ENCODE data around the gene TRIM45.

Gene TRIM45

DNA sequence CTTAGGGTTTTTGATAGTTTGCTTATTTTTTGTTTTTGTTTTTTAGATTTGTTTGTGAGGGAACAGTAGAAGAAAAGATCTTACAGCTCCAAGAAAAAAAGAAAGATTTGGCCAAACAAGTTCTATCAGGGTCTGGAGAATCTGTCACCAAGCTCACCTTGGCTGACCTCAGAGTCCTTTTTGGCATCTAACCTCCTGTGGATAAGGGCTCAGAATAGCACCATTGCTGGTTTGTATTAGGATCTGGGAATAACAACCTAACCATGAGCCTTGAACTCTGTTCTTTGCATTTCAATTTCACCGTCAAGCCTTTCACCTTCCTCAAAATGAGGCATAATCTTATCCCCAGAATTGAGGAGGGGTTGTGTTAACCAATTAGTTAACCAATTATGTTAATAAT, 20.2 kb downstream of the TRIM45 start:
- Mint-ChIP-seq H3K9me3 (no peaks in the 10 kb centered on the region), H3K4me3 (no peak overlapping the region), H3K4me1 (ENCODE audit: low read depth) (peaks cover 1% of the 10 kb centered on the region), H3K36me3 (ENCODE audit: low read depth) (peaks cover 52% of the 10 kb centered on the region), H3K27ac (no peak overlapping the region), H3K27me3 (ENCODE audit: low read depth) (no peaks in the 10 kb centered on the region)

DNA sequence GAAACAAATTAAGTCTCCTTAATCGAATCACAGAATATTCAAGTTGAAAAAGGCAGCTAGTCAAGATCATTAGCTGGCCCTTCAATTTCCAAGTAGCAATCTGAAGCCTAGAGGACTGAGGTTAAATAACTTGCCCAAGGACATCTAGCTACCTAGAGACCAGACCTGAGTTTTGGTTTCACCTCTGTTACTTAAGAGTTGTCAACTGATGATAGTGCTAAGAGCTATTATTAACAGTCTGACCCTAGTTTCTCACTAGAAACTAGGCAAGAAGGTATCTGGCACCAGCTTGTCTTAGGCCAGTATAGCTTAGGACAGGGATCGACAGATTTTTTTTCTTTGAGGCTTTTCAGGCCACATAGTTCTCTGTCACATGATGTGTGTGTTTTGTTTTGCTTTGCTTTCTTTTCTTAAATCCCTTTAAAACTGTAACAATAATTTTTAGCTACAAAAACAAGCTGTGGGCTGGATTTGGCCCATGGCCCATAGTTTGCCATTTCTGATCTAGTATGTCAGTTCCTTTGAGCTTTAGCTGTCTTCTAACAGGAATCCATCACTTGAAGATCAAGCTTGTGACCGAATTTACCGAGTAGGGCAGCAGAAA, 23.2 kb downstream of the TRIM45 start:
- Mint-ChIP-seq H3K36me3 (ENCODE audit: low read depth) (peaks cover 59% of the 10 kb centered on the region), H3K4me1 (ENCODE audit: low read depth) (peaks cover 11% of the 10 kb centered on the region), H3K4me3 (no peak overlapping the region), H3K9me3 (no peaks in the 10 kb centered on the region), H3K27ac (no peak overlapping the region), H3K27me3 (ENCODE audit: low read depth) (no peaks in the 10 kb centered on the region)

DNA sequence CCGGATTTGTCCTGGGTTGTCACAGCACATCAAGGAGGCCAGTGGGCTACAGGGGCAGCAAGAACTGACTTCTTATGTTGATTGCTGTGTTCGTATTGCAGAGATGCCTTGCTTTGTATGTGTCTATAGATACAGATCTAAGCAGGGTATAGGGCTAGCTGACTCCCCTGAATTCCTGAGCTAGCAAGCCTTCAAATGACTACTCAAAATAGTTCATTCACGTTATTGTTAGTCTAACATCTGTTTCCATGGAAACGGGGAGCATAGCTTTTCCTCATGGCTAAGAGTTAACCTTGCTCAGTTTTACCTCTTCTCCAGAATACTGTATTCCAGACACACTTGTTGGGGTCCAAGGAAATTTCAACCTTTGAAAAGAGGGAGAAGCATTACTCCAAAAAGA, 24.1 kb downstream of the TRIM45 start:
- peaks cover 16% of the 10 kb centered on the region for H3K4me1 Mint-ChIP-seq (ENCODE audit: low read depth)
- no peaks in the 10 kb centered on the region for H3K27me3 Mint-ChIP-seq (ENCODE audit: low read depth)
- no peak overlapping the region for H3K4me3 Mint-ChIP-seq
- no peaks in the 10 kb centered on the region for H3K9me3 Mint-ChIP-seq
- no peak overlapping the region for H3K27ac Mint-ChIP-seq
- H3K36me3 Mint-ChIP-seq (ENCODE audit: low read depth): peaks cover 58% of the 10 kb centered on the region

GRCh38 chr1:117096951-117097408, 24.6 kb downstream of the TRIM45 start:
- peaks cover 57% of the 10 kb centered on the region for H3K36me3 Mint-ChIP-seq (ENCODE audit: low read depth)
- H3K9me3 Mint-ChIP-seq: no peaks in the 10 kb centered on the region
- no peaks in the 10 kb centered on the region for H3K27me3 Mint-ChIP-seq (ENCODE audit: low read depth)
- peaks cover 15% of the 10 kb centered on the region for H3K4me1 Mint-ChIP-seq (ENCODE audit: low read depth)
- H3K27ac Mint-ChIP-seq: no peak overlapping the region
- no peak overlapping the region for H3K4me3 Mint-ChIP-seq

DNA sequence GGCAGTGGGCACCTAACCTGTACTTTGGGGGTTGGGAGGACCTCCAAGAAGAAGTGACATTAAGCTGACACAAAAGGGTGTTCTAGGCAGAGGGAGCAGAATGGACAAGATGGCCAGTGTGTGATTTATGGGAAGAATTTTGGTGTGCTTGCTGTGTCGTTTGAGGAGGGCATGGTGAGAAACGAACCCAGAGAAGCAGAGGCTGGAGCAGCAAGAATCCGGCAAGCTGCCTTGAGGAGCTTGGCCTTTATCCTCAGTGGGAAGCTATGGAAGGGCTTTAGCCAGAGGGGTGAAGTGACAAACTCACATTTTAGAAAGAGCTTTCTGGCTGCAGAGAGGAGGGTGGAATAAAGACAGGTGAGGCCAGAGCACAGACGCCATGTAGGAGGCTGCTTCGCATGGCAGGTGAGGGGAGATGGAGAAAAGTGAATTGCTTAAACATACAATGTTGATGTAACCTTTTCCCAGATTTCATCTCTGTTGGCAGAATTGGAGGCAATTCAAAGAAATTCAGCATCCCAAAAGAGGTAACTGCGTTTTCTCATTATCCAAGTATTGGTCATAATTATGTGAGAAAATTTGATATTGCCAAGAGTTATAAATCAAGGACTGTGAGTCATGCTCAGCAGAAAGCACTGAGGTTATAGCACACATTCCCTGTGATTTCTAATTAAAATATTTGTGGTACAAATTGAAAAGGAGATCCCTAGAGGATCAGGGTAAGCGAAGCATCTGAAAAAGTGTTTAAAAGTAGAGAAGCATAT, 26.5 kb downstream of the TRIM45 start:
- H3K27ac Mint-ChIP-seq: no peak overlapping the region
- H3K4me3 Mint-ChIP-seq: no peak overlapping the region
- H3K36me3 Mint-ChIP-seq (ENCODE audit: low read depth): peaks cover 60% of the 10 kb centered on the region
- H3K27me3 Mint-ChIP-seq (ENCODE audit: low read depth): no peaks in the 10 kb centered on the region
- no peaks in the 10 kb centered on the region for H3K9me3 Mint-ChIP-seq
- peaks cover 15% of the 10 kb centered on the region for H3K4me1 Mint-ChIP-seq (ENCODE audit: low read depth)

DNA sequence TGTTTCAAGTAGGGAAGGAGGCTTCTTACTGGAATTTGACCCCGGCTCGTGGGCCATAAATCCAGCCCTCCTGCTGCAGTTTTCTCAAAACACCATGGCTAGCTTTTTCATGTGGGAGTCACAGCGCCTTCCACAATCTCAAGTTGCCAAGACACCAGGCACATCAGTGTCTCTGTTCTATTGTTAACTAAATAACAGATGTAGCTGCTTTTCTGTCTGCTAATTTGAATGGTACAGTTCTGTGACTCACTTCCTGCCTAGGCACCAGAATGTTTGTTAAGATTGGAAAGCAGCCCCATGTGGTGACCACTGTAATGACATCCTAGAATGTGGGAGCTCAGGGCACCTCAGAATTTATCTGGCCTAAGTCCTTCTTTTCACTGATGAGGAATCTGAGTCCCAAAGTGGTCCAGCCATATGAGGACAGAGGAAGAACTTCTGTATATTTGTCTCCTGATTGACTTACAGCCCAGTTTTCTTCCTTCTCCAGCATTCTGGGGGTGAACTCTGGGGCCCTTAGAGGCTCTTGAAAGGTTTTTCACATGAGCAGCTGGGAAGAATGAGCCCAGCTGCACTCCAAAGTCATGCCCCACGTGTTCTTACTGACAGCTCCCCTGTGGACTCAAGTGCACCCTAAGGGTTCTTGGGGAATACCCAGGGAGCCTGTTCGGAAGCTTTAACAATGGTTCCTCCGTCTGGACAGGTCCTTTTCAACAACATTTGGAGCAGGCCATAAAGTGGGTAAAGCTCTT, 27.5 kb downstream of the TRIM45 start:
- Mint-ChIP-seq H3K4me3 (no peak overlapping the region), H3K27ac (peak overlapping the region; percentile 58), H3K9me3 (no peaks in the 10 kb centered on the region), H3K27me3 (ENCODE audit: low read depth) (no peaks in the 10 kb centered on the region), H3K4me1 (ENCODE audit: low read depth) (peaks cover 15% of the 10 kb centered on the region), H3K36me3 (ENCODE audit: low read depth) (peaks cover 57% of the 10 kb centered on the region)

GRCh38 chr1:117093091-117093534, 28.4 kb downstream of the TRIM45 start:
- H3K27ac Mint-ChIP-seq: peak overlapping the region; percentile 11
- no peaks in the 10 kb centered on the region for H3K9me3 Mint-ChIP-seq
- no peak overlapping the region for H3K4me3 Mint-ChIP-seq
- no peaks in the 10 kb centered on the region for H3K27me3 Mint-ChIP-seq (ENCODE audit: low read depth)
- H3K4me1 Mint-ChIP-seq (ENCODE audit: low read depth): peaks cover 15% of the 10 kb centered on the region
- H3K36me3 Mint-ChIP-seq (ENCODE audit: low read depth): peaks cover 58% of the 10 kb centered on the region

DNA sequence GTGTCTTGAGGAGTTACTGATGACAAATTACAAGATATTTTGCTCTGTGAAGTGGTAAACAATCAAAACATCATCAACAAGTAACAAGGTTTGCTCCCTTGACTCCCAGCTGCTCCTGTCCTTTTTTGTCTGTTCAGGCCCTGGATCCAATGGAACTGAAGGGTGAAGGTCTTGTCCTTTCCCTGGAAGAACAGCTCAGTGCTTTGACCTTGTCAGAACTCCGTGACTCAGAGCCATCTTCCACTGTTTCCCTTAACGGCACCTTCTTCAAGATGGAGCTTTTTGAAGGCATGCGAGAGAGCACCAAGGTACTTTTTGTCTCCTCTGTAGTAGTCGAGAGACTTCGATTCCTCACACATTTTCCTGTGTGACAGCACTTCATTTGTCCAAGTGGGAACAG, 29.0 kb downstream of the TRIM45 start:
- Mint-ChIP-seq H3K9me3 (no peaks in the 10 kb centered on the region), H3K4me1 (ENCODE audit: low read depth) (peaks cover 15% of the 10 kb centered on the region), H3K27me3 (ENCODE audit: low read depth) (no peaks in the 10 kb centered on the region), H3K27ac (peak overlapping the region; percentile 11), H3K36me3 (ENCODE audit: low read depth) (peaks cover 56% of the 10 kb centered on the region), H3K4me3 (no peak overlapping the region)

DNA sequence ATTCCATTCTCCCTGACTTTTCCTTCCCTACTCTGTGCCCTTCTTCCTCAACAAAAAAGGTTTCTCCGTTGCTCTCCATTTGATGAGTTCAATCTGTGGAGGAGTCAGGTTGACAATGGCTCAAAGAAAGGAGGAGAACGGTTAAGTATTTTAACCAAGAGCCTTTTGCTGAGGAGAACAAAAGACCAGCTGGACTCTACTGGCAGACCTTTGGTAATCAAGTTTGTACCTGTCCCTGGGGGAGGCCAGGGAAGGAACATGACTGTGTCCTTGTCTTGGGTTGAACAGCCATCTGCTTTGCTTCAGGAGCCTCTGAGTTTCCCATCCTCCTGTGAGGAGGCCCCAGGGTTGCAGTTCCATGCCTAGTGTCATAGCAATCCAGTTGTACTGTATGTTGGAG, 31.6 kb downstream of the TRIM45 start:
- Mint-ChIP-seq H3K36me3 (ENCODE audit: low read depth) (peaks cover 51% of the 10 kb centered on the region), H3K27ac (no peak overlapping the region), H3K9me3 (no peaks in the 10 kb centered on the region), H3K27me3 (ENCODE audit: low read depth) (no peaks in the 10 kb centered on the region), H3K4me3 (no peak overlapping the region), H3K4me1 (ENCODE audit: low read depth) (peaks cover 15% of the 10 kb centered on the region)

- no peaks in the 10 kb centered on the region for H3K9me3 Mint-ChIP-seq
- peaks cover 53% of the 10 kb centered on the region for H3K36me3 Mint-ChIP-seq (ENCODE audit: low read depth)
- no peak overlapping the region for H3K27ac Mint-ChIP-seq
- peaks cover 1% of the 10 kb centered on the region for H3K4me1 Mint-ChIP-seq (ENCODE audit: low read depth)
- H3K27me3 Mint-ChIP-seq (ENCODE audit: low read depth): no peaks in the 10 kb centered on the region
- no peak overlapping the region for H3K4me3 Mint-ChIP-seq
Measured at GRCh38 chr1:117087686-117088085, 33.9 kb downstream of the TRIM45 start.

DNA sequence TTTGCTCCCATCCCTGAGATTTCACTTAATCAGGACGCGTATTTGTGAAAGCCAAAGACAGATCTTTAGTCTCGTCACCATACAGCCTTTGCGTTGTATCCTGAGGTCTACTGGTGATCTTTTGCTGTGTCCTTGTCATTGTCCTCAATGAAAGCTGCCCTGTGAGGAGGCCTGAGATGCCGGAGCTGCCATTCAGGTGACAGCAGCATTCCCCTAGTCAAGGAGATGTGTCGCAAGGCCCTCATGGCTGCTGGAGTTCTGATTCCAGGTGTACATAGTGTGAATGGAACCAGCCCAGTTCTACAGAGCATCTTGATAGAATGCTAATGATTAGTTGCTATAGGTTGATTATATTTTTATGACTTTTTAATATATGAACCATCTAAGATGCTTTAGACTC, 37.3 kb downstream of the TRIM45 start:
- Mint-ChIP-seq H3K27me3 (ENCODE audit: low read depth) (no peaks in the 10 kb centered on the region), H3K27ac (no peak overlapping the region), H3K4me3 (no peak overlapping the region), H3K9me3 (no peaks in the 10 kb centered on the region), H3K4me1 (ENCODE audit: low read depth) (no peaks in the 10 kb centered on the region), H3K36me3 (ENCODE audit: low read depth) (peaks cover 46% of the 10 kb centered on the region)

- Mint-ChIP-seq H3K36me3 (ENCODE audit: low read depth) (peaks cover 61% of the 10 kb centered on the region), H3K27ac (no peak overlapping the region), H3K27me3 (ENCODE audit: low read depth) (no peaks in the 10 kb centered on the region)
Measured at GRCh38 chr1:117079737-117080136, 41.8 kb downstream of the TRIM45 start.

GRCh38 chr1:117077267-117077666, 44.3 kb downstream of the TRIM45 start:
- peak overlapping the region; percentile 16 for H3K27ac Mint-ChIP-seq
- no peaks in the 10 kb centered on the region for H3K9me3 Mint-ChIP-seq
- H3K27me3 Mint-ChIP-seq (ENCODE audit: low read depth): no peaks in the 10 kb centered on the region
- H3K4me3 Mint-ChIP-seq: no peak overlapping the region
- peaks cover 8% of the 10 kb centered on the region for H3K4me1 Mint-ChIP-seq (ENCODE audit: low read depth)
- peaks cover 57% of the 10 kb centered on the region for H3K36me3 Mint-ChIP-seq (ENCODE audit: low read depth)

More at GRCh38 chr1:117079737-117080136, 41.8 kb downstream of the TRIM45 start:
- no peaks in the 10 kb centered on the region for H3K9me3 Mint-ChIP-seq
- H3K4me3 Mint-ChIP-seq: no peak overlapping the region
- peaks cover 8% of the 10 kb centered on the region for H3K4me1 Mint-ChIP-seq (ENCODE audit: low read depth)

- peaks cover 10% of the 10 kb centered on the region for H3K4me1 Mint-ChIP-seq (ENCODE audit: low read depth)
- no peak overlapping the region for H3K4me3 Mint-ChIP-seq
- H3K36me3 Mint-ChIP-seq (ENCODE audit: low read depth): peaks cover 58% of the 10 kb centered on the region
- no peaks in the 10 kb centered on the region for H3K9me3 Mint-ChIP-seq
- H3K27ac Mint-ChIP-seq: peak overlapping the region; percentile 2
- no peaks in the 10 kb centered on the region for H3K27me3 Mint-ChIP-seq (ENCODE audit: low read depth)
Measured at GRCh38 chr1:117076648-117077047, 44.9 kb downstream of the TRIM45 start.

- Mint-ChIP-seq H3K36me3 (ENCODE audit: low read depth) (peaks cover 35% of the 10 kb centered on the region), H3K9me3 (no peaks in the 10 kb centered on the region), H3K4me1 (ENCODE audit: low read depth) (peaks cover 10% of the 10 kb centered on the region), H3K27ac (no peak overlapping the region), H3K4me3 (no peak overlapping the region), H3K27me3 (ENCODE audit: low read depth) (no peaks in the 10 kb centered on the region)
Measured at GRCh38 chr1:117070124-117070523, 51.4 kb downstream of the TRIM45 start.

All from T-helper 1 cell treated with Interleukin-12 subunit alpha and Interleukin-12 subunit beta and Interleukin-4 antibody, amounts not matched to agents 30 μg/mL and 1 μg/mL, for 36 hours (primary cell).